Limb (tissue), 2 donors: ENCODE results near the gene OSTN.
"Not testable (repeated sequence)": the region's sequence is repeated elsewhere in the genome, so short reads cannot be mapped to it uniquely, and the experiment has no call there.

ENCODE experiments used
- DNase-seq, 2 donors: peaks; one replicate each; pipeline ENCODE4 v3.0.0-alpha.2; 2016; ENCODE audit errors: extremely low spot score in 2 of 2

The OSTN gene

DNA sequence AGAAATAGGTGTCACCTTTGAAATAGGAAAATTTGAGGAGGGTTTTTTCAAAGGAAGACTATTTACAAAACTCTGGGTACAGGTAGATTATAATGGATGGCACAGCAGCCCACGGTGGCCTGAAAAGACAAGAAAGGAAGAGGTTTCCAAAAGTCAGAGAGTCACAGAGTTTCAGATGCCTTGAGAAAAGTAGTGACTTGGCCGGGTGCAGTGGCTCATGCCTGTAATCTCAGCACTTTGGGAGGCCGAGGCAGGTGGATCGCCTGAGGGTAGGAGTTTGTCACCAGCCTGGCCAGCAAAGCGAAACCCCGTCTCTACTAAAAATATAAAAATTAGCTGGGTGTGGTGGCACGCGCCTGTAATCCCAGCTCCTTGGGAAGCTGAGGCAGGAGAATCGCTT lies 35.2 kb downstream of the OSTN start:
- no peak for DNase-seq

DNA sequence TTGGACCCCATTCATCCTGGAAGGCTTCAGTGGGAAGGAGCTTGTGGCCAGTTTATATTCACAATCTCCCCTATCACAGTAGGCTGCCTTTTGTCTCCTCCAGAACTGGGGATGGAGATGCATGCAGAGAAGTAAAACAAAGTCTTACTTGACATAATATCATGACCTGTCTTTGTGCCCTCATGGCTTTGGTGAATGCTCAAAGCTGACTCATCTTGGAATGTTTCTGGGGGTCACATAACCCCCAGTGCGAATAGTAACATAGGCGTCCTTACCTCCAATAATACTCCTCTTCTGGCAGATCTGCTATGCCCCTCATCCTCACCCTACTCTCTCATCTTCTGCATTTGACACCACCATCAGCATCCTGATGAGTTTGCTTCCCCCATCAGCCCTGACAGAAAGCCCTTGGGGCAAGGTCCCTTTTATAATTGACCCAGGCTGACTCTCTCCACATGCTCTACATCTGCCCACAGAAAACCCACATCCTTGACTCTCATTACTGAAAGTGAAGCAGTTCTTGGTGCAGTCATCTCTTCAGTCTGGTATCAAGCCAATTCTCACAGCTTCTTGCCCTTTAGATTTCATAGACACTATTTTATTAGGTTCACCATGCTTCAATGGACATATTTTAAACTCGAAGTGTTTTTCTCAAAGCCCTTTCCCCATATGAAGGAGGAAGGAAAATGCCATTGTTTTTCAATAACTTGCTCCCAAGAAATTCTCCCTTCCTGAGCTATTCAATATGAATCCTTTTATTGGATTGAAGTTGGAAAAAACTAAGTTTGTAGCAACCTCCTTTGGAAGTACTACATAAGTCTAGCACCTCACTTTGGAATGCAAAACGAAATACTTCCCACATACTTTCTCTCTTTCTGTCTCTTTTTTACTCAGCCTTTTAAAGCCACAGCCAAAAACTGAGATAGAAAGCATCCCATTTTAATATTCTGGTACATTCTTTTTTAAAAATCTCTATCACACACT lies 36.6 kb downstream of the OSTN start:
- DNase-seq = no peak

DNA sequence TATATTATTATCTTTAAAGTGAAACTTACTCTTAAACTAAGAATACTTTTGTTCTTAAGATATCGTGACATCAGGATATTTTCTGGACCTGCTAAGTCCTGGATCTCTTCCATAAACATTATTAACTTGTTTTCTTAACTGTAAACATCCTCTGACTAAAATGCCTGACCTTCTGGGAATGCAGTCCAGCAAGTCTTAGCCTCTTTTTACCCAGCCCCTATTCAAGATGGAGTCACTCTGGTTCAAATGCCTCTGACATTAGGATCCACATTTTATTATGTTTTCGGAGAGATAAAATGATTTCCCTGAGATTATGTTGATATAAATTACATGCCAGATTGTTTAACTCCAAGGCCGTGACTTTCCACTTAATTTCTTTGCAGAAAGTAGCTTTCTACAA lies 37.6 kb downstream of the OSTN start:
- no peak for DNase-seq

DNA sequence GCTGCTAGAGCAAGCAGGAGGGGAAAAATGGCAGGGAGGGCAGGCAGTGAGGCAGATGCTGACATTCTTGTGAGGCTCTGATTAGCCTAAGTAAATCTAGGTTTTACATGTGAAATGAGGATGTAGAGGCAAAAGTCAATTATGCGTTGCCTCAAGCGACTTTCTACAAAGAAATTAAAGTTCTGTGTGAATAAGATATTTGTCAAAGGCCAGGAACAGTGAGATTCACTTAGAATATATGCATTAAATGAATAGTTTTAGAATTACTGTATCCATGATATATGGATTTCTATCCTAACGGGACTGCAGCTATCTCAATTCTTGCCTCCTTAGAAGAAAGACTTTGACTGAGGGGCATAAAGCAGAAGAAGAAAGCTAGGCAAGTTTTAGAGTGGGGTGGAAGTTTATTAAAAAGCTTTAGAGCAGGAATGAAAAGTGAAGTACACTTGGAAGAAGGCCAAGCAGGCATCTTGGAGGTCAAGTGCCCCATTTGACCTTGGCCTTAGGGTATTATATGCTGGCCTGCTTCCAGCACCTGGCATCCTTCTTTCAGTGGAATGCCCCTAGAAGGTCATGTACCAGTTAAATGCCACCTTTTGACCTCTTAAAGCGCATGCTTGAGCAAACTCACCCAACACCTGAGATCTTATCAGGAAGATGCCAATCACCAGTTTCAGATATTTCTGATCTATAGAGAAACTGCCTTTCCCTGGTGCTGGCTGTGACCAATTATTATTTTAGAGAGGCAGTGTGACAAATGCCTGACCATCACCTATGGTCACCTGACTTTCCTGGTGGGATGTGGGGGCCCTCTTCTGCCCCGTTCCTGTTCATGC lies 38.2 kb downstream of the OSTN start:
- DNase-seq = no peak

DNA sequence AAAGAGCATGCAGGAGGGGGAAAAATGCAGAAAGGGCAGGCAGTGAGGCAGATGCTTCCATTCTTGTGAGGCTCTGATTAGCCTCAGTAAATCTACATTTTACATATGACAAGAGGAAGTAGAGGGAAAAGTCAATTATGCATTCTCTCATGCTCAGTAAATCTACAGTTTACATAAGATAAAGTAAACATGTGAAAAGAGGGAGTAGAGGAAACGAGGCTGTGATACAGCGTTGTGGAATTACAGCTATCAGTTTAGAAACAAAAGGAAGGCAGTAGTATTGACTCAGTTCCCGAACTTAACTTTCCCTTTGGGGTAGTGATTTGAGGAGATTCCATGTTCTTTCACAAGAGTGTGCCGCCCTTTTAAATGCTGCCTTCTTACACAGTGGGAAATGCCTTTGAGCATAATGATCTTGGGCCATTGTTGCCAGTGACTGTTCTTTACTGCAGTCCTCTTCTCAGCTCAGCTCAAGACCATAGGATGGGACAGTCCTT lies 39.3 kb downstream of the OSTN start:
- DNase-seq = no peak

DNA sequence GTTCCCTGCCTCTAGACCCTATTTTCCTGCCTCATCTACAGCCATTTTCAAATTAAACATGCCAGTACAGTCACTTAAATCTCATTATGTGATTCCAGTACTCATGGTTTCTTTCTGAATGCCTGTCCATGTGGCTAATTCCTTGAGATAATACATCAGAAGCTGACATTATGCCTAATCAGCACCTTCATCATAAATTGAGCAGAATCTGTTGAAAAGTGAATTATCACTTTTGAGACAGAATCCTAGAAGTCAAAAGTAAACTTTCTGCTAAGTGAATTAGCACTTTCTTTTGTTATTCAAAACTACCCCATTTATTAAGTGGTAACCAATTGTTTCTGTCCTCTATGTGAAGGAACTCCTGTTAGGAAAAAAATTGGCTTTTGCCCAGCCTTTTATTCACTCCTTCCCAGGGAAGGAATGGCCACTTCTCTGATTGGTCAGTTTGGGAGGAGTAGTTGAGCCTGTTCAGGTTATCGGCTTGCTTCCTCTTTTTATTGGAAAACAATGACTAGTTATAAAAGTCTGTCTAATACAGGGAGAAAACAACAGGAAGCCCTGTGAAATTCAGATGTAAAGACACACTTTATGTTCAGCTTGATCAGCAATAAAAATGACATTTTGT lies 40.5 kb downstream of the OSTN start:
- DNase-seq = no peak

DNA sequence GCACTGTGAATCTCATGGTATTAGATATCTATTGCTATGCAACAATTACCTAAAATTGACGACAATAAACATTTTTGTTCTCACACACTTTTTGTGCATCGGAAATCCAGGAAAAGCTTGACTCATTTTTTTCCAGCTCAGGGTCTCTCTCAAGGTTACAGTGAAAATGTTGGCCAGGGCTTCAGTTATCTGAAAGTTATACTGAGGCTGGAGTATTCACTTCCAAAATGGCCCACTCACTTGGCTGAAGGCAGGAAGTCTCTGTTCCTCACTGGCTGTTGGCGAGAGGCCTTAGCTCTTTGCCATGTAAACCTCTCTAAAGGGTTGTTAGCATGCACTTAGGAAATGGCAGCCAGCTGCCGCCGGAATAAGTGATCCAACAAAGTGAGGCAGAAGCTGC lies 41.4 kb downstream of the OSTN start:
- DNase-seq = no peak

DNA sequence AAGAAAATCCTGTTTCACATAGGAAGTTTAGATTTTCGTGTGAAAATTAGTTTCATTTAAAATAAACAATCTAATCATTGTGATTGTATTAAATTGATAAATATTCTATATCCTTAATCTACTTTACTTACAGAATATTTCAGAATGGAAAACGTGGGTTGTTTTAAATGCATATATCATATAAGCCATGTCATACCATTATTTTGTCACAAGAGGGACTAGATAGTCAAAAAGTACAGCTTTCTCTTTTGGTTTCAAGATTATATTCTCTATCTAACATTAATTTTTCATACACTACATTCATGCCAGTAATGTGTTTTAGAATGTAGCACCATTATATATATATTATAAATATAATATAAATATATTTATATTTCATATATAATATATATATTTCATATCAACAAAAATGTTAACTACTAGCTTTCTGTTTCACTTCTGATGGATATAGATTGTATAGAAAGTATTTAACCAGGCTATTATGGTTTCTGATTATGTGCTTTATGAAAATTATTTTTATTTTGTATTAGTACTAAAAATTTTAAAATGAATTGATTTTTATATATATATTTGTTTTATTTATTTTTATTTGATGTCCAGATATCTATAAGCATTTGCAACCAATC lies 45.3 kb downstream of the OSTN start:
- no peak for DNase-seq

DNA sequence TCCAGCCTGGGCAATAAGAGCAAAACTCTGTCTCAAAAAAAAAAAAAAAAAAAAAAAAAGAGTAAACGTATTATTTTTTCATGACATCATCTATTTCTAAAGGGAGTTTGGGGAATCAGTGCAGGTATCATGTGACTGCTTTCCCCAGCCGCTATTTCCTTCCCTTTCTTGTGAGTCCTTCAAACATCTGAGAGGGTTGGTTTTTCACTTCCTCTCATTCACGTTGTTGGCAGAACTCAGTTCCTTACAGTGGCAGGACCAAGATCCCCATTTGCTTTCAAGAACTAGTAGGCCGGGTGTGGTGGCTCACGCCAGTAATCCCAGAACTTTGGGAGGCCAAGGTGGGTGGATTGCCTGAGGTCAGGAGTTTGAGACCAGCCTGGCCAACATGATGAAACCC lies 47.0 kb downstream of the OSTN start:
- not testable (repeated sequence) for DNase-seq

DNA sequence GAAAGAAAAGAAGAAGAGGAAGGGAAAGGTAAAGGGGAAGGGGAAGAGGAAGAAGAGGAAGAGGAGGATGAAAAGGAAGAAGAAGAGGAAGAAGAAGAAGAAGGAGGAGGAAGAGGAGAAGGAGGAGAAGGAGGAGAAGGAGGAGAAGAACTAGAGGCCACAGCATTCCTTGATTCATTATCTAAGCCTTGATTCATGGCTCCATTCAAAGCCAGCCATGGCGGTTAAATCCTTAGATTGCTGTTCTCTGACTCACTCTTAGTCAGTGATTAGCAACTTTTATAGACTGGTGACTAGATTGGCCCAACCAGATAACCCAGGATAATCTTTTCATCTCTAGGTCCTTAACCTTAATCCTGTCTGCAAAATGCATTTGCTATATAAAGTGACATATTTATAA lies 47.6 kb downstream of the OSTN start:
- no peak for DNase-seq

DNA sequence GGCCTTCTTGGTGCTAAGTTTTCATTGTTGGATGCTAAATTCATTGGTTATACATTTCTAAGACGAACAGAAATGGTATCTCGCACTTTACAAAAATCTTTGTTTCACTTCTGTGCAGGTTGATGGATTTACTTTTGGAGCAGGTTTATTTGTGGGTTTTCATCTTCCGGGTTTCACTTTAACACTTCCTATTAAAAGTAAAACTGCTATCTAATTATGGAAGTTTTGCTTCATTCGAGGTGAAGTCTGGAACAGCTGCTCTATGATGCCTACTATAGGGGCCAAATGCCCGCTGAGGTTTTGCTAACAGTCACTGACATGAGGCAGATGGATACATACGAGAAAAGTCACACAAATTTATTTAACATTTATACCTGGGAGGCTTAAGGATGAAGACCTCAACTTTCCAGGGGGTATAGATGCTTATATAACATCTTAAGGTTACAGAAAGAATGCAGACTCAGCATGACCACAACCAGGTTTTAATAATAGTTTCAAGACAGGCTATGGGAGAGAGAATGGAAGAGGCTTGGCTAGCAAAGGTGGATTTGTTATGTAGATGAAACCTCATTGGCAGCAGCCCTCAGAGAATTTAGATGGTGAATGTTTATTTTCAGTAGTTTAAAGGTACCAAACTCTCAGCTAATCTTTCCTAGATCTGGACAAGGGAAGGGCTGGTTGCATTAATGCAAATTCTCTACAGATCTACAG lies 54.2 kb downstream of the OSTN start:
- no peak for DNase-seq

DNA sequence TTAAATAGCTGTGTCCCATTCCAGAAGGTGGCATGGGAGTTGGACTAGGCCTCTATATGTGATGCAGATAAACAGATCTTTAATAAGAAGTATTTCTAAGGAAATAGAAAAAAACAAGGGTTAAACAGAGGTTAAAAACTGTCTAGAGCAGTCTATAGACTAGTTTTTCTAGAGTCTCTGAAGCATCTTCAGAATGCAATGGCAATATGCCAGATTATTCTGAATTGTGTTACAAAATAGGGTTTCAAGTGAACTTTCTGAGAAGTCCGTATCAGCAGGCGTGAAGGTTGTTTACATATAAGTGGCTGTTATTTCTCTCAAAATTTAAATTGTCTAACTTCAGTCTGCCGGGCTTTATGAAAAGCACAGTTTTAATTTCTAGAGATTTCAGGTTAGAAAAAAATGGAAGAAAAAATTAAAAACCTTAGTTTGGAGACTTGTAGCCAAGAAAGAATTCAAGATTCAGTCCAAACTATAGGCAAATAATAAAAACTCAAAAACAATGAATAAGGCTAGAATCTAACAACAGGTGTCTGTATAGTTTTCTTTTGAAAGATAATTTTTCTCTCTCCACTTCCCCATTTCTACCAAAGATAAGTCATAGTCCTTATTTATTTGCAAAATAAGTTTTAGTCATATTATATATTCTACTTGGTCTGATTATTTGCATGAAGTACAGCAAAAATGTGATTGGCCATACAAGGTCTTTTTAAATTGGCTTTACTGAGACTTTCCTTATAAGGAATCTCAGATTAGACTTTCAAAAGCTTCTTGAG lies 55.2 kb downstream of the OSTN start:
- no peak for DNase-seq

DNA sequence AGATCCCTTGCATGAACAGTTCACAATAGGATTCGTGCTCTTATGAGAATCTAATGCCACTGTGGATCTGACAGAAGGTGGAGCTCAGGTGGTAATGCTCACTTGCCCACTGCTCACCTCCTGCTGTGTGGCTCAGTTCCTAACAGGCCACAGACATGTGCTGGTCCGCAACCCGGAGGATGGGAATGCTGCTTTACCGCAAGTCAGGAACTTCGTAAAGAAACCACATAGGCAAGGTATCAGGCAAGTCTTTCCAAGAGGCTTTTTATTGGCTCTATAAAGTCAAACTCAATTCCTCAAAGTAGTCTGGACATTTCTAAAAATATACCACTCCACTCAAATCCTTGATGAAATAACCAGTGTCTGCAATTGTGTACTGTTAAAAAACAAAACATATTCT lies 56.1 kb downstream of the OSTN start:
- DNase-seq = no peak

DNA sequence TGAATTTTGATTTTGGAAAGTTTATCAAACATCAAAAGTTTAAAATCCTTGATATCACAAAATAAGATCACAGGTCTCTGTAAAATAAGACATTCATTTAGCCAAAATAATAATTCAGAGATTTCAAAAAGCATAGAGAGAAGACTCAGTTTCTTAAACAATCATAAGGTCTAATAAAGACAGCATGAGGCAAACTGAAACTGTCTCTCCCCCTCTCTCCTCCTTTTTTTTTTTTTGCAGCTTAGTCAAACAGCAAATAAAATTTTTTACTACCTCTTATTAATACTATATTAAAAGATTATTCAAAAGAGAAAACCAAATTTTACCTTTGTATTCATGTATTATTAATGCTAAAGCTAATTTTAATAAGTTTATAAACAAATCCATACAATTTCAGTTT lies 57.4 kb downstream of the OSTN start:
- no peak for DNase-seq

DNA sequence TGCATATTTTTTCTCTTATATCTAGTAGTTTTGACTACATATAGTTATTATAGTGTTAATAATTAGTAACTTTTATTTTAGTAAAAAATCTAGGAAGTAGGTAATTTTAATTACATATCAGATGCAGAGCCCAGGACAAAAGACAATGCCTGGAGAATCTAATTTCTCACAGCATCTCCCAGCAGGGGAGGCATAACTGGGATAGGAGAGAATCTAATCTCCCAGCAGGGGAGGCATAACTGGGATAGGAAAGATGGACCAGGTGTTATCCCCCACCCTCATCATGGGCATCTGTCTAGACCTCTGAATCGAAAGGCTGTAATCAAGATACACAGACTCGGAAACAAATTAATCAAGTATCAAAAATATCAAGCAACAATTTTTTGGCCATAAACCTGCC lies 58.2 kb downstream of the OSTN start:
- DNase-seq = no peak

DNA sequence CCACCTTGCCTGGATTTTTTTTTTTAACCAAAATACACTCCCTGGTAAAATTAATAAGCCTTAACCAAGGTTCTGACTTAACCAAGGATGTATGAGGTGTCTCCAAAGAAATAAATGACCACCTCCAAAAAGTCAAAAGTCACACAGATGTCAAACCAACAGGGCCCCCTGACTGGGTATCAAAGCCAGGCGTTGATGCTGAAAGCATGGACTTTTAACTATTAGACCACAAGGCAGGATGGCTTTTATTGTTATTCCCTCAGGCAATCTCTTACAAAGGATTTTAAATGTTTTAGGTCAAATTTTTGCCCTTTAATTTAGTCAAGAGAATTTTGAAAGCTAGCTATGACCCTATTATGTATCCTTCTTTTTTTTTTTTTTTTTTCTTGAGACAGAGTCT lies 60.4 kb downstream of the OSTN start:
- no peak for DNase-seq

DNA sequence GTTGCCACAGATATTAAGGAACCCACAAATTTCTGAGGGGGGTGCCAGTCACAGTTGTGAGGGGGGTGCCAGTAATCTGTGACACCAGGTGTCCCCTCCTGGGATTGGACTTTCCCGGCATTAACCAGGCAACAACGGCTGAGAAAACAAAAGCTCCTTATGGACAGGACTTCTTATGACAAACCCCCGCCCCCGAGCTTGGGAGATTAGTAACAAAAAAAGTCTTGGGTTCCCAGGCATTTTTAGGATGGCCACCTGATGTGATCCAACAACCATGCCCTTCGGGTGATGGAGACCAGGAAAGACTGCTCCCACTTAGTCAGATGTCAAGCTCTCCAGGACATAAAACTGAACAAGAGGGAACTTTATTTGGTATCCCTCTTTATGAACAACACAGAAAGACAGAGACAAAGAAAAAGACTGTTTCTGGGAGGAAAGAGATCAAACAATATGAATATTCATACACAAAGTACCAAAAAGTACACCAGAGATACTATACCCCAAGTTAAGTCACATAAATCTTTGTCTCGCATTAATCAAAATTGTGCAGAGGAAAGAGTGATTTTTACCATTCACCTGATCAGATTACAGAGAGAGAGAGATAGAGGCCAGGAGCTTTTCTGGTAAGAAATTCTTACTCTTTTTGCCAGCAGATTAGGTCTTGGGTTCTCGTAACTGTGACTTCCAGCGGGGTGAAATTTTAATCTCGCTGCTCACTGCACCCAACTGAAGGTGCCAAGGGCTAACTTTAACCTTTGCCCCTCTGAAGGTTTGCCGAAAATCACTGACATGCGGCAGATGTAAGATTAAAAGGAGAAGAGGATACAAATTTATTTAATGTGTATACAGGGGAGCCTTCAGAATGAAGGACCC lies 61.6 kb downstream of the OSTN start:
- DNase-seq = no peak

DNA sequence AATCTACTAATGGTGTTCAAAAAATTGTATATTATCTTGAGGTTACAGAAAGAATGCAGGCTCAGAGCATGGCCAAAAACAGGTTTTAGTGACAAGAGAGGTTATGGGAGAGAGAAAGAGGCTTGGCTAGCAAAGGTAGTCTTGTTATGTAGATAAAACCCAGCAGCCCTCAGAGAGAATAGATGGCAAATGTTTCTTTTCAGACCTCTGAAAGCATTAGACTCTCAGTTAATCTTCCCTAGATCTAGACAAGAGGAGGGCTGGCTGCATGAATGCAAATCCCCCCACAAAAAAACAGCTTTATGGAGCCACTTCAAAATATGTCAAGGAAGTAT lies 62.2 kb downstream of the OSTN start:
- no peak for DNase-seq

DNA sequence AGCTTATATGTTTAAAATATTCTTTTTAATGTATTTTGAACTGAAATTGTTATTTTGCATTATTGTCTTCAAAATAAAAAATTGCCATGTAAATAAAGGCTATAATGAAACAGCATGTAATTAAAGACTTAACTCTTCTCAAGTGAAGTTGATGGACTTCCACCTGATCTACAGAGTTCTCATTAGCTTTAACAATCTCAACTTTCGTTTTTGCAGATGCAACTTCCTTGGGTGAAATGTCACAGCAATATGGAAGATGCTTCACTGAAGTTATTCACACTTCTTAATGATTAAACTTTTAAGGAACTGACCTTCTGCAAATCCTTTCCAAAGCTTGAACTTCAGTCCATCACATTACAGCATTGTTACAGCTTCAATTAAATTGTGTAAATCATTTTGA lies 63.6 kb downstream of the OSTN start:
- DNase-seq = no peak
